ENCODE data around the gene RBM10.

DNA sequence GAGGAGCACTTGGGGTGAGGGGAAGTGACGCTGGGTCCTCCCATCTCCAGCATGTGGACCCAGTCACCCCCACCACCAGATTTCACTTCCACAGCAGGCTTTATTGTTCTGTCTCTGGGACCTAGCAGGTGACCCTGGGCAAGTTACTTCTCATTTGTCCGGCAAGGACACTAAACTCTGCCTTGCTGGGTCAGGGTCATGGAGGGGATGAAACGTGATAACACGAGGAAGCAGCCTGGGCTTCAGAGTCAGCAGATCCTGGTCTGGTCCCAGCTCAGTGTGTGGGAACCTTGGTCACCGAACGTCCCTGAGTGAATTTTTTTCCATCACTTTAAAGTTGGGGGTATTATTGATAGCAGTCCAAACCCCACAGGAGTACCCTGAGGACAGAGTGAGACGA lies 52.5 kb downstream of the RBM10 start:
- TF ChIP-seq CTCF (IDR thresholded peaks at IDR 0.05 in 2 of 3, conservative IDR thresholded peaks at IDR 0.05 in 1 of 3; ENCODE audit: borderline replicate concordance in 1 of 3, insufficient read depth in 1 of 3, low read depth in 2 of 3, low read length in 2 of 3) = no peak
- TF ChIP-seq, protein P1, sequence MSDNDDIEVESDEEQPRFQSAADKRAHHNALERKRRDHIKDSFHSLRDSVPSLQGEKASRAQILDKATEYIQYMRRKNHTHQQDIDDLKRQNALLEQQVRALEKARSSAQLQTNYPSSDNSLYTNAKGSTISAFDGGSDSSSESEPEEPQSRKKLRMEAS (IDR thresholded peaks at IDR 0.05) = no peak
